ENCODE data around the gene COPS3.

Gene COPS3

GRCh38 chr17:17223736-17224135 lies 57.3 kb downstream of the COPS3 start:
- TF ChIP-seq GABPA (IDR thresholded peaks at IDR 0.05; ENCODE audit: low read depth), result no peak
- TF ChIP-seq, protein P1, sequence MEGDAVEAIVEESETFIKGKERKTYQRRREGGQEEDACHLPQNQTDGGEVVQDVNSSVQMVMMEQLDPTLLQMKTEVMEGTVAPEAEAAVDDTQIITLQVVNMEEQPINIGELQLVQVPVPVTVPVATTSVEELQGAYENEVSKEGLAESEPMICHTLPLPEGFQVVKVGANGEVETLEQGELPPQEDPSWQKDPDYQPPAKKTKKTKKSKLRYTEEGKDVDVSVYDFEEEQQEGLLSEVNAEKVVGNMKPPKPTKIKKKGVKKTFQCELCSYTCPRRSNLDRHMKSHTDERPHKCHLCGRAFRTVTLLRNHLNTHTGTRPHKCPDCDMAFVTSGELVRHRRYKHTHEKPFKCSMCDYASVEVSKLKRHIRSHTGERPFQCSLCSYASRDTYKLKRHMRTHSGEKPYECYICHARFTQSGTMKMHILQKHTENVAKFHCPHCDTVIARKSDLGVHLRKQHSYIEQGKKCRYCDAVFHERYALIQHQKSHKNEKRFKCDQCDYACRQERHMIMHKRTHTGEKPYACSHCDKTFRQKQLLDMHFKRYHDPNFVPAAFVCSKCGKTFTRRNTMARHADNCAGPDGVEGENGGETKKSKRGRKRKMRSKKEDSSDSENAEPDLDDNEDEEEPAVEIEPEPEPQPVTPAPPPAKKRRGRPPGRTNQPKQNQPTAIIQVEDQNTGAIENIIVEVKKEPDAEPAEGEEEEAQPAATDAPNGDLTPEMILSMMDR (IDR thresholded peaks at IDR 0.05; ENCODE audit: insufficient read depth, low read length), result no peak
- TF ChIP-seq POLR2AphosphoS5 (IDR thresholded peaks at IDR 0.05; ENCODE audit: low read depth), result no peak
- no peak for TF ChIP-seq SPI1 (IDR thresholded peaks at IDR 0.05; ENCODE audit: borderline replicate concordance, low read depth)
- TF ChIP-seq, protein P2, sequence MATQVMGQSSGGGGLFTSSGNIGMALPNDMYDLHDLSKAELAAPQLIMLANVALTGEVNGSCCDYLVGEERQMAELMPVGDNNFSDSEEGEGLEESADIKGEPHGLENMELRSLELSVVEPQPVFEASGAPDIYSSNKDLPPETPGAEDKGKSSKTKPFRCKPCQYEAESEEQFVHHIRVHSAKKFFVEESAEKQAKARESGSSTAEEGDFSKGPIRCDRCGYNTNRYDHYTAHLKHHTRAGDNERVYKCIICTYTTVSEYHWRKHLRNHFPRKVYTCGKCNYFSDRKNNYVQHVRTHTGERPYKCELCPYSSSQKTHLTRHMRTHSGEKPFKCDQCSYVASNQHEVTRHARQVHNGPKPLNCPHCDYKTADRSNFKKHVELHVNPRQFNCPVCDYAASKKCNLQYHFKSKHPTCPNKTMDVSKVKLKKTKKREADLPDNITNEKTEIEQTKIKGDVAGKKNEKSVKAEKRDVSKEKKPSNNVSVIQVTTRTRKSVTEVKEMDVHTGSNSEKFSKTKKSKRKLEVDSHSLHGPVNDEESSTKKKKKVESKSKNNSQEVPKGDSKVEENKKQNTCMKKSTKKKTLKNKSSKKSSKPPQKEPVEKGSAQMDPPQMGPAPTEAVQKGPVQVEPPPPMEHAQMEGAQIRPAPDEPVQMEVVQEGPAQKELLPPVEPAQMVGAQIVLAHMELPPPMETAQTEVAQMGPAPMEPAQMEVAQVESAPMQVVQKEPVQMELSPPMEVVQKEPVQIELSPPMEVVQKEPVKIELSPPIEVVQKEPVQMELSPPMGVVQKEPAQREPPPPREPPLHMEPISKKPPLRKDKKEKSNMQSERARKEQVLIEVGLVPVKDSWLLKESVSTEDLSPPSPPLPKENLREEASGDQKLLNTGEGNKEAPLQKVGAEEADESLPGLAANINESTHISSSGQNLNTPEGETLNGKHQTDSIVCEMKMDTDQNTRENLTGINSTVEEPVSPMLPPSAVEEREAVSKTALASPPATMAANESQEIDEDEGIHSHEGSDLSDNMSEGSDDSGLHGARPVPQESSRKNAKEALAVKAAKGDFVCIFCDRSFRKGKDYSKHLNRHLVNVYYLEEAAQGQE (IDR thresholded peaks at IDR 0.05; ENCODE audit: insufficient replicate concordance, low read depth), result no peak
- H3K27ac ChIP-seq (replicated peaks), result no peak overlapping the region
- no peak for DNase-seq (ENCODE audit: low read depth in 1 of 2, low spot score in 1 of 2)
- H3K4me3 ChIP-seq (replicated peaks; ENCODE audit: insufficient read depth, low read length), result no peak overlapping the region
- no peaks in the 10 kb centered on the region for H3K27me3 ChIP-seq (ENCODE audit: insufficient read depth, poor library complexity, severe bottlenecking)

DNA sequence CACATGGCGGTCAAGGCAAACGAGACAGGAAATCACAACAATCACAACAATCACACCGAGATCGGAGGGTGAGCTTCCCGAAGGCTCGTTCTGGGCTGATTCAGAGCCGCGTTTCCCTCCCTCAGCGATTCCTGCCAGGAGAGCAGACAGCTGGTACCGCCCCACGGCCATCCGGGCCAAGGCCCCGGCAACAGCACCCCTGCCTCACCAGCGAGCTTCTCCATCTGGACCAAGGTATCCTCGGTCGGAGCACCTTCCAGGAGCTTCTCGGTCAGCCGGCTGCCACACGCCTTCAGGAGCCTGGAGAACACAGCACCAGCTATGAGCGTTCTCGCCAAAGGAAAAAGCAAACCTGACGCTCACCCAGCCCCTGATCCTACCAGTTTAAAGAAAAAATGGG lies 59.7 kb downstream of the COPS3 start:
- Histone ChIP-seq H3K27ac (replicated peaks) (no peak overlapping the region), H3K27me3 (ENCODE audit: insufficient read depth, poor library complexity, severe bottlenecking) (no peaks in the 10 kb centered on the region), H3K4me3 (replicated peaks; ENCODE audit: insufficient read depth, low read length) (no peak overlapping the region)
- TF ChIP-seq, protein P2 (IDR thresholded peaks at IDR 0.05; ENCODE audit: insufficient replicate concordance, low read depth), result no peak
- TF ChIP-seq GABPA (IDR thresholded peaks at IDR 0.05; ENCODE audit: low read depth) (no peak), POLR2AphosphoS5 (IDR thresholded peaks at IDR 0.05; ENCODE audit: low read depth) (no peak), SPI1 (IDR thresholded peaks at IDR 0.05; ENCODE audit: borderline replicate concordance, low read depth) (no peak)
- TF ChIP-seq, protein P1 (IDR thresholded peaks at IDR 0.05; ENCODE audit: insufficient read depth, low read length), result no peak
- DNase-seq (ENCODE audit: low read depth in 1 of 2, low spot score in 1 of 2), result no peak

- TF ChIP-seq SPI1 (IDR thresholded peaks at IDR 0.05; ENCODE audit: borderline replicate concordance, low read depth) (no peak), GABPA (IDR thresholded peaks at IDR 0.05; ENCODE audit: low read depth) (no peak), POLR2AphosphoS5 (IDR thresholded peaks at IDR 0.05; ENCODE audit: low read depth) (no peak)
- TF ChIP-seq, protein P2 (IDR thresholded peaks at IDR 0.05; ENCODE audit: insufficient replicate concordance, low read depth), result no peak
- TF ChIP-seq, protein P1 (IDR thresholded peaks at IDR 0.05; ENCODE audit: insufficient read depth, low read length), result no peak
- H3K27me3 ChIP-seq (ENCODE audit: insufficient read depth, poor library complexity, severe bottlenecking), result no peaks in the 10 kb centered on the region
- no peak for DNase-seq (ENCODE audit: low read depth in 1 of 2, low spot score in 1 of 2)
- no peak overlapping the region for H3K4me3 ChIP-seq (replicated peaks; ENCODE audit: insufficient read depth, low read length)
- no peak overlapping the region for H3K27ac ChIP-seq (replicated peaks)
These were observed 60.5 kb downstream of the COPS3 start for GRCh38 chr17:17220529-17220928.

Data from HL-60 (cell line).